SH-SY5Y (cell line): ENCODE data around the gene RPS15.

Experiments used
- GATA2 ChIP-seq: IDR thresholded peaks from 2 replicates; pipeline ENCODE4 v1.6.1; 2011; ENCODE audit warnings: mild to moderate bottlenecking, low read depth, low read length
- GATA3 ChIP-seq: IDR thresholded peaks from 2 replicates; pipeline ENCODE4 v1.6.1; 2011; ENCODE audit warnings: low read depth, mild to moderate bottlenecking, low read length, moderate library complexity

GRCh38 chr19:1424192-1424955, 13.8 kb upstream of the RPS15 start:
- TF ChIP-seq GATA3 (no peak), GATA2 (no peak)
